K562 (cell line): ENCODE results near the gene BTG2. TPM values are rescaled to one million over a fixed set of nuclear protein-coding genes. Genes with fewer than 3 reads are reported as not detected.

ENCODE experiments used
- ATF6 ChIP-seq: sonication (generic); formaldehyde crosslinking; IDR thresholded peaks from 2 replicates; pipeline ENCODE4 v1.4.0; 2020; ENCODE audit warnings: mild to moderate bottlenecking, missing genetic modification reagents
- BACH1 ChIP-seq: fragments of 200-800 bp; sonication (Bioruptor generic); IDR thresholded peaks from 2 replicates; pipeline ENCODE4 v1.6.1; 2016; ENCODE audit warnings: missing genetic modification characterization, missing compliant biosample characterization
- CBX1 ChIP-seq: sonication (generic); IDR thresholded peaks from 2 replicates; pipeline ENCODE4 v1.6.1; 2016; ENCODE audit warnings: antibody characterized with exemption, low read depth, mild to moderate bottlenecking
- CTBP1 ChIP-seq: fragments of 450-650 bp; IDR thresholded peaks from 2 replicates; pipeline ENCODE4 v1.6.1; 2016; ENCODE audit warnings: borderline replicate concordance
- CTCF ChIP-seq, 3 experiments: IDR thresholded peaks in 2 of 3; conservative IDR thresholded peaks in 1 of 3; 2 replicates each; pipeline ENCODE4 v1.5.1; 2011 to 2012; ENCODE audit warnings: low read length in 3 of 3, mild to moderate bottlenecking in 3 of 3, control low read depth in 2 of 3, improper control_type of control experiment in 1 of 3, inconsistent platforms in 1 of 3, low read depth in 1 of 3, mixed read lengths in 1 of 3, moderate library complexity in 1 of 3; ENCODE audit not compliant: insufficient read depth in 2 of 3
- DPF2 ChIP-seq: fragments of 450-650 bp; IDR thresholded peaks from 2 replicates; pipeline ENCODE4 v1.6.1; 2016
- HDAC6 ChIP-seq: IDR thresholded peaks from 2 replicates; pipeline ENCODE4 v1.6.1; 2012; ENCODE audit warnings: low read depth, mild to moderate bottlenecking, control low read depth, inconsistent platforms, low read length, moderate library complexity
- HNRNPL ChIP-seq: fragments of 200-400 bp; formaldehyde crosslinking; IDR thresholded peaks from 2 replicates; pipeline ENCODE4 v1.6.1; 2017; ENCODE audit warnings: low read depth, mild to moderate bottlenecking, low read length
- MCM7 ChIP-seq, 2 experiments: fragments of 450-650 bp; IDR thresholded peaks; 2 replicates each; pipeline ENCODE4 v1.6.1; 2016 to 2018
- RBFOX2 ChIP-seq: fragments of 200-400 bp; formaldehyde crosslinking; IDR thresholded peaks from 2 replicates; pipeline ENCODE4 v1.6.1; 2017; ENCODE audit warnings: low read depth, mild to moderate bottlenecking, low read length, moderate library complexity
- ZBTB9 ChIP-seq: fragments of 450-650 bp; formaldehyde crosslinking; IDR thresholded peaks from 2 replicates; pipeline ENCODE4 v1.4.0; 2020; ENCODE audit warnings: mild to moderate bottlenecking, moderate library complexity
- ZC3H4 ChIP-seq: sonication (generic); formaldehyde crosslinking; IDR thresholded peaks from 2 replicates; pipeline ENCODE4 v1.9.0; 2021; ENCODE audit warnings: missing genetic modification reagents, borderline replicate concordance
- ZNF134 ChIP-seq: fragments of 250-450 bp; sonication (Bioruptor Pico); conservative IDR thresholded peaks from 2 replicates; pipeline ENCODE4 v1.4.0; 2020
- ZNF165 ChIP-seq: fragments of 250-450 bp; sonication (Bioruptor Pico); IDR thresholded peaks from 2 replicates; pipeline ENCODE4 v1.4.0; 2020; ENCODE audit warnings: borderline replicate concordance
- ZNF24 ChIP-seq: fragments of 450-650 bp; IDR thresholded peaks from 2 replicates; pipeline ENCODE4 v1.6.1; 2016
- ZNF384 ChIP-seq: IDR thresholded peaks from 2 replicates; pipeline ENCODE4 v1.6.1; 2012; ENCODE audit warnings: low read depth, low read length, improper control_type of control experiment
- ZNF398 ChIP-seq: fragments of 250-450 bp; sonication (Bioruptor Pico); IDR thresholded peaks from 2 replicates; pipeline ENCODE4 v1.8.0; 2021; ENCODE audit warnings: moderate library complexity, mild to moderate bottlenecking, inconsistent platforms
- ZNF408 ChIP-seq: fragments of 250-450 bp; sonication (Bioruptor Pico); IDR thresholded peaks from 2 replicates; pipeline ENCODE4 v1.4.0; 2020; ENCODE audit warnings: low read depth, mild to moderate bottlenecking, moderate library complexity
- ZNF639 ChIP-seq, 2 experiments: fragments of 200-800 bp in 1 of 2; sonication (Bioruptor generic) in 1 of 2; sonication (generic) in 1 of 2; formaldehyde crosslinking in 1 of 2; IDR thresholded peaks in 1 of 2; conservative IDR thresholded peaks in 1 of 2; 2 replicates each; pipeline versions ENCODE4 v1.5.0 to v1.6.1; 2016 to 2020; ENCODE audit warnings: missing compliant biosample characterization in 1 of 2, missing genetic modification characterization in 1 of 2, missing genetic modification reagents in 1 of 2
- ZNF717 ChIP-seq: fragments of 250-450 bp; sonication (Bioruptor Pico); IDR thresholded peaks from 2 replicates; pipeline ENCODE4 v1.5.0; 2021
- polyA plus RNA-seq, 8 experiments: library from polyadenylated mRNA; depleted of rRNA in 4 of 8; stranded (reverse) in 5 of 8; unstranded in 3 of 8; fragments of >200 nt; fragmentation: Nextera tagmentation in 2 of 8; fragmentation: Illumina TruSeq in 1 of 8; extraction: Ambion mirVana in 2 of 8; extraction: Trizol in 1 of 8; gene quantifications; 2 replicates each; pipeline versions ENCODE4 v1.2.1 to v1.2.3, GENCODE V29; 2011 to 2014; ENCODE audit warnings: inconsistent platforms in 1 of 8, missing spikeins in 1 of 8
- total RNA-seq, 7 experiments: library from RNA; depleted of rRNA in 6 of 7; stranded (reverse); fragments of >200 nt in 6 of 7; fragmentation: Illumina TruSeq in 2 of 7; extraction: Trizol in 2 of 7; gene quantifications; 2 replicates each; pipeline versions ENCODE4 v1.2.1 to v1.2.3, GENCODE V29; 2011 to 2021; ENCODE audit warnings: low replicate concordance in 1 of 7

BTG2 gene
- total and polyA plus RNA-seq, 9 of the 15 experiments (the other 6 are each of a cell fraction or from before 2014, with no cell fraction given), result 2.3 to 41.9 (median 8.7) TPM

GRCh38 chr1:203326830-203327683 is 21.7 kb downstream of the BTG2 start (continued):
- TF ChIP-seq ZNF398 (CRISPR knock-in tag) (no peak), CTCF (IDR thresholded peaks at IDR 0.05 in 2 of 3, conservative IDR thresholded peaks at IDR 0.05 in 1 of 3; ENCODE audit: insufficient read depth in 2 of 3, low read depth in 1 of 3, low read length in 3 of 3) (0 out of 6 replicates have a peak, but pooled peaks of 1 of the 3 experiments have one; percentile 38), CTBP1 (no peak), ZNF717 (CRISPR knock-in tag) (no peak), ZC3H4 (CRISPR knock-in tag) (no peak), HDAC6 (no peak), ZBTB9 (CRISPR knock-in tag) (peak; percentile 27; the same call in 1 of the 2 replicates), ZNF639 (CRISPR knock-in tag; conservative IDR thresholded peaks at IDR 0.05 in 1 of 2, IDR thresholded peaks at IDR 0.05 in 1 of 2) (no peak), CBX1 (no peak), DPF2 (no peak), ZNF384 (peak; percentile 98), BACH1 (no peak), ZNF165 (CRISPR knock-in tag) (no peak), ZNF24 (no peak), HNRNPL (no peak), RBFOX2 (peak; percentile 80), MCM7 (IDR thresholded peaks at IDR 0.05) (no peak), ATF6 (CRISPR knock-in tag) (0 out of 2 replicates have a peak, but pooled peaks have one; percentile 28), ZNF408 (CRISPR knock-in tag) (no peak), ZNF134 (CRISPR knock-in tag) (no peak)
